K562 (cell line): ENCODE measurements around the gene RAPGEF5. TPM values are rescaled to one million over a fixed set of nuclear protein-coding genes. Genes with fewer than 3 reads are reported as not detected.

Experiments
- ATAC-seq: fragments of 200-7000 bp; cut with Tn5 transposase; 3 replicates; pipeline ENCODE4 v1.9.1; 2020; ENCODE audit warnings: moderate library complexity
- BruUV-seq: library from RNA; stranded (reverse); fragments of 400-500 nt; replicated peaks from 2 replicates; lab custom pipeline; 2021; lab: Mats Ljungman, UMichigan
- CTCF ChIA-PET: fragments of 300-600 bp; formaldehyde crosslinking; extraction: SDS; loops from one replicate; lab custom pipeline; 2021; ENCODE audit warnings: low intra/inter-chr PET ratio; lab: Yijun Ruan, JAX
- POLR2A ChIA-PET: fragments of 300-600, 350-650 bp; sonication (Branson Sonifier 250); formaldehyde crosslinking; extraction: SDS; loops from one replicate; lab custom pipeline; 2021; ENCODE audit warnings: antibody characterized with exemption, inconsistent platforms; lab: Yijun Ruan, JAX
- DNase-seq, 4 experiments: peaks; one replicate each; pipeline versions ENCODE4 v3.0.0 to v3.0.0-alpha.2; 2011 to 2018; ENCODE audit warnings: low spot score in 3 of 4, mixed read lengths in 3 of 4; ENCODE audit errors: extremely low read depth in 1 of 4
- FAIRE-seq: peaks from 2 replicates; lab custom pipeline; 2011; peaks lifted over from hg19 to GRCh38; lab: Jason Lieb, UNC
- H2AFZ ChIP-seq: 2 replicates; pipeline ENCODE4 v1.6.0; 2011; ENCODE audit warnings: low read depth, low read length, control low read depth, inconsistent platforms
- H3K27ac ChIP-seq: fragments of 200-600 bp; 3 replicates; pipeline ENCODE4 v1.8.0; 2011; ENCODE audit warnings: low read depth, mild to moderate bottlenecking, control low read depth, inconsistent platforms, low read length, moderate library complexity, mixed read lengths; ENCODE audit errors: extremely low read depth
- H3K27me3 ChIP-seq, 2 experiments: fragments of 300-600 bp in 1 of 2; 2 replicates in 1 of 2; 3 replicates in 1 of 2; pipeline versions ENCODE4 v1.6.0 to v1.8.0; 2011; ENCODE audit warnings: inconsistent platforms in 2 of 2, low read length in 2 of 2, mild to moderate bottlenecking in 1 of 2, mixed read lengths in 1 of 2, moderate library complexity in 1 of 2; ENCODE audit not compliant: control insufficient read depth in 2 of 2, insufficient read depth in 2 of 2
- H3K36me3 ChIP-seq: fragments of 300-600 bp; 3 replicates; pipeline ENCODE4 v1.8.0; 2011; ENCODE audit warnings: mild to moderate bottlenecking, low read length, inconsistent platforms; ENCODE audit not compliant: control insufficient read depth, insufficient read depth
- H3K4me1 ChIP-seq, 2 experiments: fragments of 200-600 bp in 1 of 2; replicated peaks in 1 of 2; 2 replicates in 1 of 2; 3 replicates in 1 of 2; pipeline versions ENCODE4 v1.5.1 to v1.8.0; 2011; ENCODE audit warnings: inconsistent platforms in 2 of 2, low read length in 2 of 2, mild to moderate bottlenecking in 1 of 2, mixed read lengths in 1 of 2, moderate library complexity in 1 of 2; ENCODE audit not compliant: control insufficient read depth in 2 of 2, insufficient read depth in 2 of 2
- H3K4me2 ChIP-seq: 2 replicates; pipeline ENCODE4 v1.6.1; 2011; ENCODE audit warnings: low read length, control low read depth, inconsistent platforms, mixed read lengths; ENCODE audit not compliant: insufficient read depth
- H3K4me3 ChIP-seq: fragments of 200-600 bp; sonication (generic), shearing (Covaris generic); 2 replicates; pipeline ENCODE4 v1.5.1; 2016; ENCODE audit warnings: control low read depth, inconsistent platforms
- H3K79me2 ChIP-seq: fragments of 200-600 bp; 3 replicates; pipeline ENCODE4 v1.8.0; 2011; ENCODE audit warnings: low read length, inconsistent platforms; ENCODE audit not compliant: control insufficient read depth, insufficient read depth
- H3K9ac ChIP-seq, 2 experiments: 2 replicates each; pipeline versions ENCODE4 v1.6.0 to v1.6.1; 2011; ENCODE audit warnings: low read depth in 2 of 2, low read length in 2 of 2, control low read depth in 1 of 2, inconsistent platforms in 1 of 2, mild to moderate bottlenecking in 1 of 2, mixed read lengths in 1 of 2; ENCODE audit not compliant: insufficient read depth in 1 of 2
- H3K9me1 ChIP-seq: one replicate; pipeline ENCODE4 v1.6.0; 2011; ENCODE audit warnings: inconsistent platforms, mild to moderate bottlenecking, low read length, moderate library complexity; ENCODE audit not compliant: control insufficient read depth, insufficient read depth
- H3K9me3 ChIP-seq: replicated peaks from 2 replicates; pipeline ENCODE4 v1.5.1; 2011; ENCODE audit warnings: low read depth, low read length, inconsistent platforms; ENCODE audit not compliant: control insufficient read depth, insufficient read depth
- H4K20me1 ChIP-seq: replicated peaks from 2 replicates; pipeline ENCODE4 v1.6.1; 2011; ENCODE audit warnings: low read length, inconsistent platforms, mixed read lengths; ENCODE audit not compliant: control insufficient read depth, insufficient read depth
- CBX8 ChIP-seq: fragments of 200-600 bp; sonication (generic); IDR thresholded peaks from 2 replicates; pipeline ENCODE4 v1.6.1; 2012; ENCODE audit warnings: borderline replicate concordance, mixed run types, low read depth, mild to moderate bottlenecking, moderate library complexity, mixed read lengths, low read length, control low read depth, inconsistent platforms; ENCODE audit not compliant: poor library complexity, severe bottlenecking; ENCODE audit errors: extremely low read depth
- CSDE1 ChIP-seq, 2 experiments: fragments of 450-650 bp; IDR thresholded peaks; 2 replicates each; pipeline ENCODE4 v1.6.1; 2016; ENCODE audit warnings: mild to moderate bottlenecking in 1 of 2
- FOSL1 ChIP-seq: fragments of 200-800 bp; sonication (Bioruptor generic); conservative IDR thresholded peaks from 2 replicates; pipeline ENCODE4 v1.6.1; 2016; ENCODE audit warnings: missing genetic modification characterization, missing compliant biosample characterization
- GATA2 ChIP-seq: sonication (generic); formaldehyde crosslinking; IDR thresholded peaks from 2 replicates; pipeline ENCODE4 v1.4.0; 2020; ENCODE audit warnings: mild to moderate bottlenecking, missing genetic modification reagents
- LARP7 ChIP-seq: fragments of 450-650 bp; IDR thresholded peaks from 2 replicates; pipeline ENCODE4 v1.6.1; 2016
- NBN ChIP-seq: fragments of 450-650 bp; IDR thresholded peaks from 2 replicates; pipeline ENCODE4 v1.6.1; 2016; ENCODE audit warnings: low read depth, mild to moderate bottlenecking
- NCOA2 ChIP-seq, 2 experiments: fragments of 450-650 bp; IDR thresholded peaks; 2 replicates each; pipeline ENCODE4 v1.6.1; 2018; ENCODE audit warnings: mild to moderate bottlenecking in 2 of 2, moderate library complexity in 1 of 2; ENCODE audit not compliant: partially characterized antibody in 2 of 2
- NR1H2 ChIP-seq: sonication (generic); formaldehyde crosslinking; IDR thresholded peaks from 2 replicates; pipeline ENCODE4 v1.4.0; 2020; ENCODE audit warnings: mild to moderate bottlenecking, missing genetic modification reagents
- NRF1 ChIP-seq, 2 experiments: fragments of 450-650 bp; IDR thresholded peaks in 1 of 2; conservative IDR thresholded peaks in 1 of 2; 2 replicates each; pipeline ENCODE4 v1.6.1; 2014; ENCODE audit warnings: mild to moderate bottlenecking in 2 of 2
- POLR2AphosphoS2 ChIP-seq: IDR thresholded peaks from 2 replicates; pipeline ENCODE4 v1.6.1; 2012; ENCODE audit warnings: low read length, improper control_type of control experiment
- POU5F1 ChIP-seq: fragments of 150-350 bp; IDR thresholded peaks from 2 replicates; pipeline ENCODE4 v1.6.1; 2014; ENCODE audit warnings: borderline replicate concordance, low read length, low read depth, mild to moderate bottlenecking; ENCODE audit not compliant: partially characterized antibody
- SUPT5H ChIP-seq: fragments of 450-650 bp; IDR thresholded peaks from 2 replicates; pipeline ENCODE4 v1.6.1; 2016
- ZC3H11A ChIP-seq: IDR thresholded peaks from 2 replicates; pipeline ENCODE4 v1.6.1; 2012; ENCODE audit warnings: low read depth, low read length, improper control_type of control experiment
- ZFX ChIP-seq: sonication (generic); formaldehyde crosslinking; IDR thresholded peaks from 2 replicates; pipeline ENCODE4 v1.8.0; 2022; ENCODE audit warnings: mild to moderate bottlenecking, missing genetic modification reagents, moderate library complexity
- ZNF239 ChIP-seq: fragments of 250-450 bp; sonication (Bioruptor Pico); IDR thresholded peaks from 2 replicates; pipeline ENCODE4 v1.4.0; 2020; ENCODE audit warnings: mild to moderate bottlenecking
- ZNF644 ChIP-seq: fragments of 200-800 bp; sonication (Bioruptor generic); IDR thresholded peaks from 2 replicates; pipeline ENCODE4 v1.6.1; 2016; ENCODE audit warnings: low read depth, missing genetic modification characterization, missing compliant biosample characterization
- ZNF830 ChIP-seq: fragments of 250-450 bp; sonication (Bioruptor Pico); IDR thresholded peaks from 2 replicates; pipeline ENCODE4 v1.5.0; 2021; ENCODE audit warnings: mild to moderate bottlenecking
- WGBS: fragments of 100-300 bp; shearing (Covaris generic); methylation state at CpG from one replicate; pipeline ENCODE4 v1.1.6; 2016; ENCODE audit warnings: low coverage, mixed read lengths; ENCODE audit not compliant: insufficient coverage; ENCODE audit errors: missing lambda C conversion rate; 5-methylcytosine and 5-hydroxymethylcytosine counted together
- in situ Hi-C: fragments of 300-500 bp; cut with MboI; formaldehyde crosslinking; loops from 4 replicates; pipeline ENCODE4 v1.15.0; 2018; ENCODE audit warnings: inconsistent platforms, mixed read lengths
- intact Hi-C: fragments of 100-400 bp; cut with micrococcal nuclease; formaldehyde crosslinking; loops from 2 replicates; pipeline ENCODE4 v1.14.2; 2022
- polyA plus RNA-seq, 8 experiments: library from polyadenylated mRNA; depleted of rRNA in 4 of 8; stranded (reverse) in 5 of 8; unstranded in 3 of 8; fragments of >200 nt; fragmentation: Nextera tagmentation in 2 of 8; fragmentation: Illumina TruSeq in 1 of 8; extraction: Ambion mirVana in 2 of 8; extraction: Trizol in 1 of 8; gene quantifications; 2 replicates each; pipeline versions ENCODE4 v1.2.1 to v1.2.3, GENCODE V29; 2011 to 2014; ENCODE audit warnings: inconsistent platforms in 1 of 8, missing spikeins in 1 of 8
- total RNA-seq, 7 experiments: library from RNA; depleted of rRNA in 6 of 7; stranded (reverse); fragments of >200 nt in 6 of 7; fragmentation: Illumina TruSeq in 2 of 7; extraction: Trizol in 2 of 7; gene quantifications; 2 replicates each; pipeline versions ENCODE4 v1.2.1 to v1.2.3, GENCODE V29; 2011 to 2021; ENCODE audit warnings: low replicate concordance in 1 of 7
- TF ChIP-seq, protein P1 (sequence below): sonication (generic); formaldehyde crosslinking; IDR thresholded peaks from 2 replicates; pipeline ENCODE4 v1.9.0; 2022; ENCODE audit warnings: mild to moderate bottlenecking, missing genetic modification reagents
- TF ChIP-seq, protein P2 (sequence below): fragments of 450-650 bp; formaldehyde crosslinking; IDR thresholded peaks from 2 replicates; pipeline ENCODE4 v1.4.0; 2020; ENCODE audit warnings: mild to moderate bottlenecking, moderate library complexity
- TF ChIP-seq, protein P3 (sequence below): IDR thresholded peaks from 3 replicates; pipeline ENCODE4 v1.6.1; 2011; ENCODE audit warnings: borderline replicate concordance, mild to moderate bottlenecking, moderate library complexity; ENCODE audit not compliant: insufficient read length; ENCODE audit errors: extremely low read depth

The RAPGEF5 gene
- total and polyA plus RNA-seq, 9 of the 15 experiments (the other 6 are each of a cell fraction or from before 2014, with no cell fraction given), result 0.39 to 2.0 (median 1.1) TPM

DNA sequence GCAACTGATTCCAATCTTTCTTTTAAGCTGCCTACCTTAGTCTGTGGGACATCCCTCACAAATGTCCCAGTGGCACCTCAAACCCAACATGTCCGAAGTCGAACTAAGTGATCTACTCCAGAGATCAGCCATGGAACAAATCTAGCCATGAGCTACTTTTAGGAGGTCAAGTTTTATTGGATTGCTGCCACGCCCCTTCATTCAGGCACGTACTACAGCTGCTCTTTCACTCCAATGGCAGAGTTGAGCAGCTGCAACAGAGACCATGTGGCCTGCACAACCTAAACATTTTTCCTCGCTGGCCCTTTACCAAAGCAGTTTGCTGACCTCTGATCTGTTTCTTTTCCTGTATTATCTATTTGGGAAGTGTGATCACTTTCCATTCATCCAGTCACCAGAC, 218.8 kb downstream of the RAPGEF5 start:
- whole genome bisulfite sequencing, result 32% methylated on average over 5 of the region's 5 CpGs
- POLR2A ChIA-PET, result interaction anchor here (0.6 to 1.0 kb wide), 2 partner anchors 103 to 1488 kb away, joined by 3 read pairs; no protein-coding TSS in a partner anchor
- no peak overlapping the region for H2AFZ ChIP-seq
- no peak overlapping the region for H3K27ac ChIP-seq
- H3K4me3 ChIP-seq, result no peak overlapping the region
- ATAC-seq (no peak), FAIRE-seq (no peak), DNase-seq (no peak)
- intact Hi-C loops, result no loop called here
- 0 out of 5 replicates have a peak, but pooled peaks cover 0 to 3% of the 10 kb centered on the region in 2 experiments for H3K4me1 ChIP-seq
- in situ Hi-C loops, result no loop called here
- no peaks in the 10 kb centered on the region for H3K9me1 ChIP-seq
- H3K27me3 ChIP-seq, result 0 out of 5 replicates have a peak, but pooled peaks cover 0 to under 1% of the 10 kb centered on the region in 2 experiments
- H3K9me3 ChIP-seq, result no peaks in the 10 kb centered on the region
- CTCF ChIA-PET, result interaction anchor here (0.7 kb wide), 1 partner anchor 46 kb away, joined by 3 read pairs; no protein-coding TSS in a partner anchor
- no peaks in the 10 kb centered on the region for H3K79me2 ChIP-seq
- no peaks in the 10 kb centered on the region for H4K20me1 ChIP-seq
- H3K9ac ChIP-seq, result no peak overlapping the region
- TF ChIP-seq LARP7 (no peak), ZNF239 (CRISPR knock-in tag) (no peak), CSDE1 (IDR thresholded peaks at IDR 0.05) (no peak), NR1H2 (CRISPR knock-in tag) (no peak), ZC3H11A (no peak), CBX8 (no peak), POLR2AphosphoS2 (no peak), NCOA2 (IDR thresholded peaks at IDR 0.05; ENCODE audit: partially characterized antibody in 2 of 2) (no peak), SUPT5H (no peak), ZFX (CRISPR knock-in tag) (no peak), ZNF644 (tag) (no peak), ZNF830 (CRISPR knock-in tag) (no peak), POU5F1 (no peak), NBN (no peak), GATA2 (CRISPR knock-in tag) (no peak), FOSL1 (no peak), NRF1 (conservative IDR thresholded peaks at IDR 0.05 in 1 of 2, IDR thresholded peaks at IDR 0.05 in 1 of 2) (no peak)
- TF ChIP-seq, protein P1, sequence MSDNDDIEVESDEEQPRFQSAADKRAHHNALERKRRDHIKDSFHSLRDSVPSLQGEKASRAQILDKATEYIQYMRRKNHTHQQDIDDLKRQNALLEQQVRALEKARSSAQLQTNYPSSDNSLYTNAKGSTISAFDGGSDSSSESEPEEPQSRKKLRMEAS, result no peak
- TF ChIP-seq, protein P2, sequence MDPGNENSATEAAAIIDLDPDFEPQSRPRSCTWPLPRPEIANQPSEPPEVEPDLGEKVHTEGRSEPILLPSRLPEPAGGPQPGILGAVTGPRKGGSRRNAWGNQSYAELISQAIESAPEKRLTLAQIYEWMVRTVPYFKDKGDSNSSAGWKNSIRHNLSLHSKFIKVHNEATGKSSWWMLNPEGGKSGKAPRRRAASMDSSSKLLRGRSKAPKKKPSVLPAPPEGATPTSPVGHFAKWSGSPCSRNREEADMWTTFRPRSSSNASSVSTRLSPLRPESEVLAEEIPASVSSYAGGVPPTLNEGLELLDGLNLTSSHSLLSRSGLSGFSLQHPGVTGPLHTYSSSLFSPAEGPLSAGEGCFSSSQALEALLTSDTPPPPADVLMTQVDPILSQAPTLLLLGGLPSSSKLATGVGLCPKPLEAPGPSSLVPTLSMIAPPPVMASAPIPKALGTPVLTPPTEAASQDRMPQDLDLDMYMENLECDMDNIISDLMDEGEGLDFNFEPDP (CRISPR knock-in tag), result no peak
- TF ChIP-seq, protein P3, sequence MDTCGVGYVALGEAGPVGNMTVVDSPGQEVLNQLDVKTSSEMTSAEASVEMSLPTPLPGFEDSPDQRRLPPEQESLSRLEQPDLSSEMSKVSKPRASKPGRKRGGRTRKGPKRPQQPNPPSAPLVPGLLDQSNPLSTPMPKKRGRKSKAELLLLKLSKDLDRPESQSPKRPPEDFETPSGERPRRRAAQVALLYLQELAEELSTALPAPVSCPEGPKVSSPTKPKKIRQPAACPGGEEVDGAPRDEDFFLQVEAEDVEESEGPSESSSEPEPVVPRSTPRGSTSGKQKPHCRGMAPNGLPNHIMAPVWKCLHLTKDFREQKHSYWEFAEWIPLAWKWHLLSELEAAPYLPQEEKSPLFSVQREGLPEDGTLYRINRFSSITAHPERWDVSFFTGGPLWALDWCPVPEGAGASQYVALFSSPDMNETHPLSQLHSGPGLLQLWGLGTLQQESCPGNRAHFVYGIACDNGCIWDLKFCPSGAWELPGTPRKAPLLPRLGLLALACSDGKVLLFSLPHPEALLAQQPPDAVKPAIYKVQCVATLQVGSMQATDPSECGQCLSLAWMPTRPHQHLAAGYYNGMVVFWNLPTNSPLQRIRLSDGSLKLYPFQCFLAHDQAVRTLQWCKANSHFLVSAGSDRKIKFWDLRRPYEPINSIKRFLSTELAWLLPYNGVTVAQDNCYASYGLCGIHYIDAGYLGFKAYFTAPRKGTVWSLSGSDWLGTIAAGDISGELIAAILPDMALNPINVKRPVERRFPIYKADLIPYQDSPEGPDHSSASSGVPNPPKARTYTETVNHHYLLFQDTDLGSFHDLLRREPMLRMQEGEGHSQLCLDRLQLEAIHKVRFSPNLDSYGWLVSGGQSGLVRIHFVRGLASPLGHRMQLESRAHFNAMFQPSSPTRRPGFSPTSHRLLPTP, result no peak
- H3K4me2 ChIP-seq, result no peak overlapping the region
- BruUV-seq, result no TSS peak
- H3K36me3 ChIP-seq, result no peaks in the 10 kb centered on the region
